Suprapubic skin (tissue), 3 donors: ENCODE results near the gene PAXX.

Source experiments
- CTCF ChIP-seq, 2 donors: fragments of 200-600 bp in 1 of 2; fragments of 450-650 bp in 1 of 2; sonication (generic) in 1 of 2; IDR thresholded peaks; one replicate each; pipeline ENCODE4 v1.5.1; 2016 to 2019; ENCODE audit warnings: antibody characterized with exemption in 2 of 2, mild to moderate bottlenecking in 1 of 2, moderate library complexity in 1 of 2
- POLR2A ChIP-seq, 2 donors: fragments of 450-650 bp; IDR thresholded peaks; one replicate each; pipeline ENCODE4 v1.6.1; 2017; ENCODE audit warnings: antibody characterized with exemption in 2 of 2, mild to moderate bottlenecking in 2 of 2, moderate library complexity in 2 of 2

DNA sequence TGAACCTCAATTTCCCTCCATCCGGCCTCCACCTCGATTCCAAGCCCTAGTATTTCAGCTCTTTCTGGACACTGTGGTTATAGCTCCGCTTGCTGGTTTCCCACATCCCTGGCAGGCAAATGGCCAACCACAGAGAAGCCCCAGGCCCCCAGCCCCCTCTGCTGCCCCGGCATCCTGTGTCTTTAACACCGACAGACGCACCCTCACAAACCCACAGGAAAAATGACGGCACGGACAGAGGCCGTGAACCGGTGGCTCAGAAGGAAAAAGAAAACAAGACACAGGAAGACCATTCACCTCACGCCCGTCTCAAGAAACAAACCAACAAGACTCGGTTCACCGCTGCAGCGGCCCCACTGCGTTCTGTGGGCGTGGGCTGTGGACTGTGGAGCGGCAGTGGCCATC lies 5.6 kb downstream of the PAXX start:
- no peak for TF ChIP-seq CTCF (IDR thresholded peaks at IDR 0.05)
- TF ChIP-seq POLR2A (IDR thresholded peaks at IDR 0.05), result no peak
